SK-MEL-5 (cell line): Measurements from ENCODE around the gene SLC5A4. TPM values are rescaled to one million over a fixed set of nuclear protein-coding genes. Genes with fewer than 3 reads are reported as not detected.

Experiments
- DNase-seq: peaks from one replicate; pipeline ENCODE4 v3.0.0-alpha.2; 2016; ENCODE audit warnings: low read depth, low spot score
- in situ Hi-C: cut with HindIII; loops from 2 replicates; pipeline ENCODE4 v1.10.0; 2016; ENCODE audit warnings: low sequenced_read_pairs, high pct_unique_total_duplicates, low pct_unique_long_range_greater_than_20kb
- total RNA-seq: library from RNA; depleted of rRNA; stranded (reverse); fragments of >200 nt; shearing (Covaris generic); gene quantifications from 2 replicates; pipeline ENCODE4 v1.2.3, GENCODE V29; 2014

Gene SLC5A4
- total RNA-seq, 1 experiment from 2014 or later, result 146 TPM

DNA sequence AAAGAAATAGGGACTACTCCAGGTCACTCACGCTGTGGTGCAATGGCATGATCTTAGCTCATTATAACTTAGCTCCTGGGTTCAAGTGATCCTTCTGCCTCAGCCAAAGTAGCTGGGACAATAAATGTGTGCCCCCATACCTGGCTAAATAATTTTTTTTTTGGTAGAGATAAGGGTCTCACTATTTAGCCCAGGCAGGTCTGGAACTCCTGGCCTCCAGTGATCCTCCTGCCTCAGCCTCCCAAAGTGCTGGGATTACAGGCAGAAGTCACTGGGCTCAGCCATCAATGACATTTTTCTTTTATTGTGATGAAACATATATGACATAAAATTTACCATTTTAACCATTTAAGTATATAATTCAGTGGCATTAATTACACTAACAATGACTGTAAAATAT is 10.6 kb downstream of the SLC5A4 start:
- in situ Hi-C loops, result no loop called here
- no peak for DNase-seq

DNA sequence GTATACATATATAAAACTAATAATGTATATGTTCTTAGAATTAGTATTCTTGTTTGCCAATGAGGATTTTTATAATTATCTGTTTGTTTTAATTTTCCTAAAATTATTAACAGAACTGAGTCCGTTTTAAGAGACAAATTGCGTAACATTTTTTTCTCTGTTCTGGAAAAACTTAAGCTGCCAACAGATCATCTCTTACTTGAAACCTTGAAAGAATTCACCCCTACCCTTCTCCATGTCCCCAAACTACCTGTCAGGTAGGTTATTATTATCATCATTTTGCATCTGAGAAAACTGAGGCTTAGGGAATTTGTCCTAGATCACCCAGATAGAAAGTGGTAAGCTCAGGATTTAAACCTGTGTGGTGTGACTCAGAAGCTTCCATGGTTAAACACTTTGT is 14.7 kb downstream of the SLC5A4 start:
- in situ Hi-C loops, result no loop called here
- DNase-seq, result no peak

DNA sequence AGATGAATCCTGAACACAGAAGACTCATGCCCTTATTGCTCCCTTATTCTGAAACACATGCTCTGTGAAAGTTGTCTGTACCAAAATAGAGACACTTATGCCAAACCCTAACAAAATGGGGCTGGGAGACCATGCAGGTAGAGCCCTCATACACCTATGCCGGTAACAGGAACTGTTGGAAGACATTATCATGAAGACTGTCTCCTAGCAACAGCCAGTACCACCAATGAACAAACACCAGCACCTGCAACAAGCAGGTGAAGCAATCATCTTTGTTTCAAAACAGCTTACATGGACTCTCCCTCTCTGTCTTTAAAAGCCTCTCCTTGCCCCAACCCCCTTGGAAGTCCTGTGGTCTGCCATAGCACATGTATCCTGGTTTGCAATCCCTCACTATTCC is 17.2 kb downstream of the SLC5A4 start:
- in situ Hi-C loops, result no loop called here
- DNase-seq, result no peak

DNA sequence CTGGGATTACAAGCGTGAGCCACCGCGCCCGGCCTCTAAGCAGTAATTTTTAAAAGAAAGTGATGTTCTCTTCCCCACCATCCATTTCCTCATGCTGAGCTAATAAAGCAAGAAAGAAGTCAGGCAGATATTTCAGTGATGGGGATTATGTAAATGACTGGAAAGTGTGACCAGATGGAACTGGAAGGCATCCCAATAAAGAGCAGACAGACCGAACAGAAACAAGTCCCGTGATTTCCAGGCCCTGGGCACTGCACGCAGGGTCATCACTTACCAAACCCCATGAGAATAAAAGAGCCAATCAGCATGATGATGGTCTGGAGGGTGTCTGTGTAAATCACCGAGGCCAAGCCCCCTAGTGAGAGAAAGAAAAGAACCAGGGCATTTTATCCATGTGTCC is 18.2 kb downstream of the SLC5A4 start:
- peak; percentile 93 for DNase-seq
- in situ Hi-C loops, result no loop called here

DNA sequence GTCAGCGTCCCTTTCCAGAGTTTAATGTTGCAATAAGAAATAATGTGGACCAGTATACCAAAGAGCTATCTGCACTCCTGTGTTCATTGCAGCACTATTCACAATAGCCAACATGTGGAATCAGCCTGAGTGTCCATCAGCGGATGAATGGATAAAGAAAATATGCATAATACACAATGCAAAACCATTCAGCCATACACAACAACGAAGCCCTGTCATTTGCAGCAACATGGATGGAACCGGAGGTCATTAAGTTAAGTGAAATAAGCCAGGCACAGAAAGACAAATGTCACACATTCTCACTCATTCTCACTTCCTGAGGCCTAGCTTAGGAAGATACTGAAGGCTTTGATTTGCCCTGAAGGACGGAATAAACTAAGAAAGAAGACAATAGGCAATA is 22.1 kb downstream of the SLC5A4 start:
- in situ Hi-C loops, result no loop called here
- DNase-seq, result peak; percentile 92

DNA sequence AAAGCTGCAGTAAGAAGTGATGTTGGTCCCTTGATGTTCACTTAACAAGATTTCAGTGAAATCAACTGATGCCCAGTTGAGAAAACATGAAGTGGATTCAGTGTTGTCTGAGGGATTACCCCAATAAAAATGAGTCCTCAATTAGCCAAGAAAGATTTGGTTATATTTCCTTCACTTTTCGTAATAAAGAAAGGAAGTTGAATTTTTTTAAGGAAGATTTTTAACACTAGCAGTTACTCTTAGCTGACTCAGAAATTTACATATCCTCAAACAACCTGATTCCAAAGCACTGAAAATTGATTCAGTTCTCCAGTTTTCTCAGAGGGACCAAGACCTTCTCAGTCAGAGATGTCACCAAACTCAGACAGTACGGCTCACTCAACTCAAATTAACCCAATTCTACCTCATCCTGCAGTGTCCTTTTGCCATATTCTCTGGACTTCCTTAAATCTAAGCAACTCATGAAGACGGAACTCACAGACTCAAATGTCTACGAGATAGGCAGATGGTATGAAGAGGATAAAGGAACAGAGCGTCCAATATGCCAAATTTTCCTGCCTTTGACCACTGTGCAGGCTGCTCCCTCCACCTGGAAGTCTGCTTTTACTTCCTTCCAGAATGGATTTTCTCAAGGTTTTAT is 22.8 kb downstream of the SLC5A4 start:
- DNase-seq, result no peak
- in situ Hi-C loops, result no loop called here

DNA sequence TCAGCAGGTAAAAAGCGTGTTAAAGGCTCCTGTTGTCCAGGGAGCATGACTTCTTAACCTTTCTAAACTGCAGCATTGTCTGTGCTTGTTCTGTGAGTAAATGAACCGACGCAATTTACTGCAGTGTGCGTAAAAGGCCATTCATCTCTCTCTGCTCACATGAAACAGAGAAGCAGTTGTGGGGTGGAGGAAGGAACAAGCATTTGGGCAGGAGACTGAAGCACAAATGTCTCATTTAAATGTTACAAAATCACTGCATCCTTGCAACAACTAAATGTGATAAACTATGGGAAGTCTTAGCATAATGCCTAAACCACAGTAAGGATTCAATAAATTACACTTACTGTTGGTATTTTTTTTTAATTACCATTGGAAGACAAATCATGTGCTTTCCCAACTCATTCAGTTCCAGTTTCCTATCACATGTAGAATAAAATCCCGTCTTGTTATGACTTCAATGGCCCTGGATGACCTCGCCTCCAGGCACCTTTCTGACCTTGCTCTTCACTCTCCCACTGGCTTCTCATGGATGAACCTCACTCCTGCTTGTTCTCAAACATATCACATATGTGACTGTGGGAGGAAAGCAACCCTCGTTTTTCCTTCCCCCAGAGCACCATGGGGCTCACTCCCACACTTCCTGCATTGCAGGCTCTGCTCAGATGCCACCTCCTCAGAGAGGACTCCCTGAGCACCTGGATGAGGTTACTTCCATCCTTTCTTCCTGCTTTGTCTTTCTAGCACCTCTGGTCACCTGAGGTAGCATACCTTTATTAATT is 28.6 kb downstream of the SLC5A4 start:
- in situ Hi-C loops, result no loop called here
- DNase-seq, result peak; percentile 100

DNA sequence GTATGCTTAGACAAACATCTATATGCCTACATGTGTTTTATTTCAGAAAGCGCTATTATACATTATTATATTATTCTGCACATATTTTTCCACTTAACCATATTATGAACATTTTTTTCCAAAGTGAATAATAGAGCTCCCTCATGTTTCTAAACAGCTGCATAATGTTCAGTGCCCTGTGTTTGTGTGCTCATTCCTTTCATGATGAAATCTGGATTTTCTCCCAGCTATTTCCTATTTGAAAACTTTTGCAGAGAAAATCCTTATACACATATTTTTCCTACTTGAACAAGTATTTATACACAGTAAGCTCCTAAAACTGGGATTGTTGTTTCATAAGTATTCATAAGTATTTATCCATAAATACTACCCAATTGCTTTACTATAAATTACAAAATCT is 32.2 kb downstream of the SLC5A4 start:
- in situ Hi-C loops, result no loop called here

DNA sequence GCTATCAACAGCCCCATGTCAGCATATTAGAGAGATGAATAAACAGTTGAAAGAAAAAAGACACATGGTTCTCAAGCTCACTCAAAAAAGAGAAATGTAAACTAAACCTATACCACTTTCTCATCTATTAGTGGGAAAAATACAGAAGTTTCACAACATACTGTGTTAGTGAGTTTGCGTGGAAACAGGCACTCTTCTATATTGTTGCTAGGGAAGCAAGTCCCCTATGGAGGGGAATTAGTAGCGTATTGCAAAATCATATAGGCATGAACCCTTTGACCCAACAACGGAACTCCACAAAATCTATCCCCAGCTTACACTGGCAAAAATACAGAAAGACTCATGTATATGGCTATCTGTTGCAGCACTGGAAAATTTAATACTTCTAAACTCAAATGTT is 36.1 kb downstream of the SLC5A4 start:
- DNase-seq, result peak; percentile 74
- in situ Hi-C loops, result no loop called here

More for the DNA sequence above, 32.2 kb downstream of the SLC5A4 start:
- no peak for DNase-seq

DNA sequence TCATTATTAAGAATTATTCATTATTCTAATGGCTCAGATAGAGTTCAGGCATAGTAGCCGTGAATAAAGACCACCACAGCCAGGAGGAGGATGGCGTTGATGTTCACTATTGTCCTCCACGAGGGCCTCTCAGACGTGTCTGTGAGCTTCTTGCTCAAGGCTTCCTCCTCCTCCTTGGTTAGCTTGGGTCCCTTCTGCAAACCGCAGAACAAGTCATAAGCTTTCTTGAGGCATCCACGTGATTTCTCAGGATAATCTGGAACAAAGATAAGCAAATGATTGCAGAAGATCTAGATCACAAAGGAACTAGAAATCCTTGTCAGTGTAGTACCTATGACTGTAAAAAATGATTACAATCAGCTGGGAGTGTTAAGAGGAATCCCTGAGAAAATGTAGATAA is 36.7 kb downstream of the SLC5A4 start:
- in situ Hi-C loops, result no loop called here
- peak; percentile 96 for DNase-seq

DNA sequence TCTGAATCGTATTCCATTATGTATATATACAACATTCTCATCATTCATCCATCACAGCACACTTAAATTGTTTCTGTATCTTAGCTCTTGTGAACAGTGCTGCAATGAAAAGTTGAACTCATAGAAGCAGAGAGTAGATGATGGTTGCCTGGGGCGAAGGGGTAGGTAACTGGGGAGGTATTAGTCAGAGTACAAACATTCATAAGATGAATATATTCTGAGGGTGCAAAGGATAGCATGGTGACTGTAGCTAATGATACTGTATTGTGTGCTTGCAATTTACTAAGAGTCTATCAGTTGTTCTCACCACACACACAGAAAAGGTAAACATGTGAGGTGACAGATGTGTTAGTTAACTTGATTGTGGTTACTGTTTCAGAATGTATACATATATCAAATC is 37.7 kb downstream of the SLC5A4 start:
- DNase-seq, result no peak

DNA sequence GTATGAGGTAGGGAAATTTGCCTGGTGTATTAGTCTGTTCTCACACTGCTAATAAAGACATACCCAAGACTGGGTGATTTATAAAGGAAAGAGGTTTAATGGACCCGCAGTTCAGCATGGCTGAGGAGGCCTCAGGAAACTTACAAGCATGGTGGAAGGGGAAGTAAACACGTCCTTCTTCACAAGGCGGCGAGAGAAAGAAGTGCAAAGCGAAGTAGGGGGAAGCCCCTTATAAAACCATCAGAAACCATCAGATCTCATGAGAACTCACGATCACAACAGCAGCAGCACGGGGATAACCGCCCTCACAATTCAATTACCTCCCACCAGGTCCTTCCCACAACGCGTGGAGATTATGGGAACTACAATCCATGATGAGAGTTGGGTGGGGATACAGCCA is 38.2 kb downstream of the SLC5A4 start:
- no peak for DNase-seq
- in situ Hi-C loops, result no loop called here

More for the DNA sequence above, 37.7 kb downstream of the SLC5A4 start:
- in situ Hi-C loops, result no loop called here

DNA sequence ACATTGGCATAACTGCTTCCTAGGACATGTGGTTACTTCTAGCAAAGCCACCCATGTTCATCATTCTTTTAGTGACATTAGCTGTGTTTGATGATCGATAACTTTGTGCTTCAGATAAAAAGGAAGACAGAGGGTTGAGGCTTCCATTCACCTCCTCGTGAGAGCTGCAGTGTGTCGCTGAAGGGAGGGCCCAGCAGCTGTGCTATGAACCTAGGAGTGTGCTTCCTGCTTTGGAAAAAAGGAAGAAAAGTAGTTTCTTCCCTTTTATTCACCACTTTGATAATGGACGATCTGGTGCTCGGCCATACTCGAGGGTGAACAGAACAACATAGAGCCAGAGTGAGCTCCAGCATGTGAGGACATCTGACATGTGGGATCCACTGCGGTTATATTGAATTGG is 44.1 kb downstream of the SLC5A4 start:
- DNase-seq, result no peak
- in situ Hi-C loops, result no loop called here

DNA sequence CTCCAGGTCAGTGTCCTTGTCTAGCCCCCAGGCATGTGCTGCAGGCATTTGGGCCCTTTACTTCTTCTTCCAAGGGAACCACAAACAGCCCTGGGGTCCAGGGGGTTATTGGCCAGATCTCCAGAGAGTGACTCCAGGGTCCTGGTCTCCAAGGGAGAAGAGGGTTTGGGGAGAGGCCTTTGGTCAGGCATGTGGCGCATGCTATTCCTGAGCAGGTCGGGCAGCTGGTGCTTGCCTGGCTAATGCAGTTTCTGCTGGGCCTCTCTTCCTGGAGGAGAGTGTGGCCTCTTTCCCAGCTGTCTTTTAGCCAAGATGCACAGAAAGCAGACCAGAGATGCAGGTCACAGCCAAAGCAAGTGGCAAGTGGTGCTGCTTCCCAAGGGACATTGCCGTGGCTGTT is 46.5 kb downstream of the SLC5A4 start:
- in situ Hi-C loops, result no loop called here
- no peak for DNase-seq

DNA sequence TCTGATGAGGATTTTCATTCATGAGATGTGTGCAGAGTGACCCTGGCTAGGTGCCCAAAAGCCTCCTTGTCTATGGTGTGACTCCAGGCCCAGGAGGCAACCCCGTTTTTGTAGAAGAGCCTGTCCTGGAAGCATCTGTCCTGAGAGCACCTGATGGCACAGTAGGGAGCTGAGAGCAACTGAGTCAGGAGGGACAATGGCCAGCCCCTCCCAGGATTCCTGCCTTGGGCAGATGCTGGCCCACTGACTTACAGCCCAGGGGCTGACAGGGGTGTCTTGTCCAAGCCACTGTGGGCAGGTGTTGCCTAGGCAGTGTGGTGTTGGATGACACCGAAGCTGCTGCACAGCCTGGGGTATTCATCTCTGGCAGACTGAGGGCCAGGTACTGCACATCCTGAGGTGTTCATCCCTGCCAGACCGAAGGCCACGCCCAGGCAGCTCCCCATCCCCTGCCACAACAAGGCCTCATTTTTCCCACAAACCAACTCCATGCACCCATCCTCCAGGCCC is 47.1 kb downstream of the SLC5A4 start:
- no peak for DNase-seq
- in situ Hi-C loops, result no loop called here

DNA sequence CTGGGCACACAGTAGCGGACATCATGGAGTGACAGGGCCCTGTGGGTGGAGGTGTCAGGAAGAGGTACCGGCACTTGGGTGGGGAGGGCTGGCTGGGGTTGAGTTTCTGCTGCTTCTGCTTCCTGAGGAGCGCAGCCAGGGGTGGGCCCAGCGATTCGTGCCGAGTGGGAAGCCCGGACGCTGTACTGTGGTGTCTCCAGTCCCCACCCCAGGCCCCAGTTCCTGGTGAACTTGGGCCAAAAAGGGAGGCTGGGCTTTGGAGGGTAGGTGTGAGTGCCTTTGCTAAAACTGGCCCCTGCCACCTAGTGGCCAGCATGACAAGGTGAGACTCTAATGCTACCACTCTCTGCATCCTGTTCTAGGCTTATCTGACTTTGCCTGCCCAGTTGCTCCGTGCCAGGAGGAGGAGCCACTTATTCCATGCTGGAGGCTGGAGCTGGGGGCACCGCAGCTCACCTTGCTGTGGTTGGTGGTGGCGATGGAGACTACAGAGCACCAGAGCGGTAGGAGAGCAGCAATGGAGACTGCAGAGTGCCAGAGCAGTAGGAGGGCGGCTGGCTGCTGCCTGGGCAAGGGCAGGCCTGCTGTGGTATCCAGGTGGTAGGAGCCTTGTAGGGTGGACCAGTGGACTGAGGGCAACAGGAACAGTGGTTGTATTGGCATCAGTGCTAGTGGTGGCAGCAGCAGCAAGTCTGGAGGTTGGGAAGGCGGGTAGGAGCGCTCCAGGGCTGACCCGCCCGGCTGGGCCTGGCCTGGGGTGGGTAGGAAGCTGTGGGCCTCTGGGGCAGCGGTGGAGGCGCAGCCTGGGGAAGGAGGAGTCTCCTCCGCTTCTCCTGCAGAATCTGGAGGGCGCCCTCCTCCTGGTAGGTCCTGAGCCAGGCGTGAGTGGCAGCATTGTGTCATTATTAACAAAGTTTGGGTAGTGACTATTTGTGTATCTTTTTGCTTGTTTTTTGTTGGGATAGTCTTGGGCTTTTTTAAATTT is 48.1 kb downstream of the SLC5A4 start:
- in situ Hi-C loops, result no loop called here
- peak; percentile 93 for DNase-seq

DNA sequence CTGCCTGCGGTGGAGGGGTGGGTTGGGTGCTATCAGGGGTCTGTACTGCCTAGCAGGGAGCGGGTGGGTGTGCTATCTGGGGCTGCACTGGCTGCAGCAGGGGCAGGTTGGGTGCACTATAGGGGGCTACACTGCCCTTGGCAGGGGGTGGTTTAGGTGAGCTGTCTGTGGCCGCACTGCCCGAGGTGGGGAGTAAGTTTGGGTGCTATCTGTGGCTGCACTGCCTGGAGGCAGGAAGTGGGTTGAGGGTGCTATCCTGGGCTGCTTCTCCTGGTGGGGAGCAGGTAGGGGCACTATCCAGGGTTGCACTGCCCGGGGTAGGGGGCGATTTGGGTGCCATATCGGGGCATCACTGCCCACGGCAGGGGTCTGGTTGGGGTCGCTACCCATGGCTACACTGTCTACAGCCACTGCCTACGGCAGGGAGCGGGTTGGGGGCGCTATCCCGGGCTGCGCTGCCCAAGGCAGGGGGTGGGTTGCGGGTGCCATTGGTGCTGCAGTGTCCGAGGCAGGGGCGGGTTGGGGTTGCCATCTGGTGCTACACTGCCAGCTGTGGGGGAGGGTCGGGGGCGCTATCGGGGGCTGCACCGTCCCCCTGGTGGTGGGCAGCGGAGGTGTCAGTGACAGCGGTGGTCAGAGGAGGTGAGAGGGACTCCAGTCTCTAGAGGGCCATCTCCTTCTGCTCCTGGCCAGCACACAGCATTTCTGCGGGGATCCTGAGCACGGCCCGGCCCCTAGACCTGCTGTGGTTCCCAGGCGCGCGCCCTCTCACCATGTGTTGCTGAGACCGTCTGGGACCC is 49.0 kb downstream of the SLC5A4 start:
- in situ Hi-C loops, result no loop called here
- DNase-seq, result no peak
